Measurements from ENCODE around the gene GOSR1.
"Not testable (repeated sequence)": the region's sequence is repeated elsewhere in the genome, so short reads cannot be mapped to it uniquely, and the experiment has no call there.

Gene GOSR1

GRCh38 chr17:30477083-30477773, at the start of gene GOSR1:
TSS of gene GOSR1 (plus strand) at chr17:30477408. CDS start at chr17:30477434, 26 bp downstream.
- DNase-seq, result peak; percentile 84

DNA sequence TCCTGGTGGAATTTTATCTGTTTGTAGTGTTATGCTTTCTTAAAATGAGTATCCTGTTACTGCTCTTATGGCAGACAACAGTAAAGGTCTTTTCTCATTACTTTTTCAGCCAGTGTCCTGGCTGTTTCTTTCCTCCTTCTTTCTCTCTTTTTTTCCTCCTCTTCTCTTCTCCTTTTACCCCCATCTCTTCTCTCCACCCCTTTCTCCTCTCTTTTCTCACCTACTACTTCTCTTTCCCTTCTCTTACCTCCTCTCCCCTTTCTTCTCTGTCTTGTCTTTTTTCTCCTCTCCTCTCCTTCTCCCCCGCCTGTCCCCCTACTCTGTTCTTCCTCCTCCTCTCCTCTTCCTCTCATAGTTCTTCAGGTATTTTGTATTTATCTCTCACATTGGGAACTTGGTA, 49.6 kb upstream of the GOSR1 start:
- DNase-seq, result no peak

DNA sequence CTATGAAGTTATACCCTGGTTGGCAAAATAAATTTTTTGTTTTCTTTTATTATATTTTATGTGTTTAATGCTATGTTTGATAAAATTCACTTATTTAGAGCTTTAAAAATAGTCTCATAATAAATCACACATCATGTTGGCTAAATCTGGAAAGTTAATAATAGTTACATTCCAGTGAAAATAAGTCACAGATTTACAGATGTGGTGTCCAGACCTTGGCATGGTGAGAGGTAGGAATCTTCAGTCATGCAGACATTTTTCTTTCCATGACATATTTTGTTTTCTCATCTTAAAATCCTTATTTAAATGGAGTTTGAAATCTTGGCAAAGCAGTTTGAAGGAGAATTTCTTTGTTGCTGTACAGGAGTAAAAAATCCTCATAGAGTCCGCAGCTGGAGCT, 48.1 kb upstream of the GOSR1 start:
- DNase-seq, result no peak

- DNase-seq, result no peak
Observed at GRCh38 chr17:30433514-30433913, 43.7 kb upstream of the GOSR1 start.

DNA sequence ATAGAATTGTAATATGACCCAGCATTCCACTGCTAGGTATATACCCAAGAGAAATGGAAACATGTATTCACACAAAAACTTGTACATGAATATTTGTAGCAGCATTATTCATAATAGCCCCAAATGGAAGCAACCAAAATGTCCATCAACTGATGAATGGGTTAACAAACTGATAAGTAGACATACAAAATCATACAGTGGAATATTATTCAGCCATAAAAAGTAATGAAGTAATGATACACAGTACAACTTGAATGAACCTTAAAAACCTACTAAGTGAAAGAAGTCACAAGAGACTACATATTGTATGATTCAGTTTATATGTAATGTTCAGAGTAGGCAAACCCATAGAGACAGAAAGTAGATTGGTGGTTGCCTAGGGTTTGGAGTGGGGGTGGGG, 40.5 kb upstream of the GOSR1 start:
- DNase-seq, result no peak

- DNase-seq, result no peak
Observed at GRCh38 chr17:30443721-30444120, 33.5 kb upstream of the GOSR1 start.

DNA sequence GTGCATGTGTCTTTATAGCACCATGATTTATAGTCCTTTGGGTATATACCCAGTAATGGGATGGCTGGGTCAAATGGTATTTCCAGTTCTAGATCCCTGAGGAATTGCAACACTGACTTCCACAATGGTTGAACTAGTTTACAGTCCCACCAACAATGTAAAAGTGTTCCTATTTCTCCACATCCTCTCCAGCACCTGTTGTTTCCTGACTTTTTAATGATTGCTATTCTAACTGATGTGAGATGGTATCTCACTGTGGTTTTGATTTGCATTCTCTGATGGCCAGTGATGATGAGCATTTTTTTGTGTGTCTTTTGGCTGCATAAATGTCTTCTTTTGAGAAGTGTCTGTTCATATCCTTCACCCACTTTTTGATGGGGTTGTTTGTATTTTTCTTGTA, 30.6 kb upstream of the GOSR1 start:
- DNase-seq, result not testable (repeated sequence)

DNA sequence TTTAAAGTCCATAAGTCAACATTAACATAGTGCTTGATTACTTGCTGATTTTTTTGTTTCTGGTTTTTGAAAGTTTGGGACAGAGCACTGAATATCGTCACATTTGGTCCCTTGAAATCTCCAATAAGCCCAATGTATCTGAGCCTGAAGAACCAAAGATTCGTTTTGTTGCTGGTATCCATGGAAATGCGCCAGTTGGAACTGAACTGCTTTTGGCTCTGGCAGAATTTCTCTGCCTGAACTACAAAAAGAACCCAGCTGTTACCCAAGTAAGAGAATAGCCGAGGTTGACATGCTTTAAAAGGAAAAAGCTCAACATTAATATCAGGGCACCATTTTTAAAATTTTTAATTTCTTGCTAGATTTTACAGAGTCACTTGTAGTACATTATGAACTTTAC, 27.7 kb upstream of the GOSR1 start:
- no peak for DNase-seq

DNA sequence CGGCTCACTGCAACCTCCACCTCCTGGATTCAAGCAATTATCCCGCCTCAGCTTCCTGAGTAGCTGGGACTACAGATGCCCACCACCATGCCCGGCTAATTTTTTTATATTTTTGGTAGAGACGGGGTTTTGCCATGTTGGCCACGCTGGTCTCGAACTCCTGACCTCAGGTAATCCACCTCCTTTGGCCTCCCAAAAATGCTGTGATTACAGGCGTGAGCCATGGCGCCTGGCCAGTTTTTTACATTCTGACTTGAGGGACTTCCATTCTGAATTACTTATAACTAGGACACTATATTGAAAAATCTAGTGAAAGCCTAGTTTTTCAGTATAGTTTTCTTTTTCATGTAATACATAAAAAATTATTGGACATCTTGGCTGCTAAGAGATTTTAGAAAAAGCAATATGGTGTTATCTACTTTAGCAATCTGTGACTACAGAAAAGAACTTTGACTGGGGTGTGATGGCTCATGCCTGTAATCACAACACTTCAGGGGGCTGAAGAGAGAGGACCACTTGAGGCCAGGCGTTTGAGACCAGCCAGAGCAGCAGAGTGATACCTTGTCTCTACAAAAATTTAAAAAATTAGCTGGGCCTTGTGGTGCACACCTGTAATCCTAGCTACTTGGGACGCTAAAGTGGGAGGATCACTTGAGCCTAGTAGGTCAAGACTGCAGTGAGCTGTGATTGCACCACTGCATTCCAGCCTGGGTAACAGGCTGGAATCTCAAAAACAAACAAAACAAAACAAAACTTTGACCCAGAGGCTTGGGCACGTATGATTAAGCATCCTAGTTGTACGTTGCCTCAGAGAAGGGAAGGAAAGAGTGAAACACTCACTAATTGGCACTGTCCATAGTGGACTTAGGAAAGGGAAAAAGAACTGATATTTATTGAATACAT, 26.8 kb upstream of the GOSR1 start:
- DNase-seq, result no peak

- DNase-seq, result no peak
Observed at GRCh38 chr17:30454635-30455034, 22.6 kb upstream of the GOSR1 start.

DNA sequence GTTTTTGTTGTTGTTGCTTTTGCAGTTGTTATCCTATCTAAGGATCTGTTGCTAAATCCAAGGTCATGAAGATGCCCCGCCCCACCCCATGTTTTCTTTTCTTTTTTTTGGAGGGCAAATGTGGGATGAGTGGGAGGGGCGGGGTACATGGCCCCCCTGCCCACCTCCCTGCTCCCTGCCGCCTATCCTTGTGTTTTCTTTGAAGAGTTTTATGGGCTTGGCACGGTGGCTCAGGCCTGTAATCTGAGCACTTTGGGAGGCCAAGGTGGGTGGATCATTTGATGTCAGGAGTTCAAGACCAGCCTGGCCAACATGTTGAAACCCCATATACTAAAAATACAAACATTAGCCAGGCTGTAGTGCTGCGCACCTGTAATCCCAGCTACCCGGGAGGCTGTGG, 18.8 kb upstream of the GOSR1 start:
- no peak for DNase-seq

DNA sequence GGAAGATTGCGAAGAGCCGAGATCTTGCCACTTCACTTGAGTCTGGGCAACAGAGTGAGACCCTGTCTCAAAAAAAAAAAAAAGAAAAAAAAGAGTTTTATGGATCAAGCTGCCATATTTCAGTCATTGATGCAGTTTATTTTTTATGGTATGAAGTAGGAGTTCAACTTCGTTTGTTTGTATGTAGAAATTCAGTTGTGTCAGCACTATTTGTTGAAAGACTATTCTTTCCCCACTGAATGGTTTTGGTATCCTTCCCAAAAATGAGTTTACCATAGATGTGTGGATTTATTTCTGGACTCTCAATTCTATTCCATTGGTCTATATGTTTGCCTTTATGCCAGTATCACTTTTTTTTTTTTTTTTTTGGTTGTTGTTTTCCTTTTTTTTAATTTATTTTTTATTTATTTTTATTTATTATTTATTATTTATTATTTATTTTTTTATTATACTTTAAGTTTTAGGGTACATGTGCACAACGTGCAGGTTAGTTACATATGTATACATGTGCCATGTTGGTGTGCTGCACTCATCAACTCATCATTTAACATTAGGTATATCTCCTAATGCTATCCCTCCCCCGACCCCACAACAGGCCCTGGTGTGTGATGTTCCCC, 18.3 kb upstream of the GOSR1 start:
- DNase-seq, result not testable (repeated sequence)

DNA sequence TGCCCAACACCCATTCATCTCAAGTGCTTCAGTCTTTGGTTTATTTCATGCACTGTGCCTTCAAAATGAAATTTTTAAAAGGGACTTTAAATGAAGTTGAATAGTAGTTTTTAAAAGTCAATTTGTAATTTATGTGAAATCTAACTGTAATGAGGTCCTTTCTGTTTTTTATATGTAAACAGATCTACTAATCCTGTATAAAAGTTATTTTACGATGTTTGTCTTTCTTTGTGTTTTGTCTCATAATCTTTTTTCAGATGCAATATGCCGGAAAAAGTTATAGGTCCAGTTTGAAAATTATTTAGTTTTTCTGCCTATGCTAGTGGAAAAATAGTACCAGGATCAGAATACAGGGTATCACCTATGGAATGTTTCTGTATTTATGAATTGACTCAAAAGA, 8.7 kb upstream of the GOSR1 start:
- DNase-seq, result no peak

GRCh38 chr17:30472238-30472890, 4.8 kb upstream of the GOSR1 start:
- DNase-seq, result no peak

GRCh38 chr17:30475206-30475605, 2.0 kb upstream of the GOSR1 start:
- no peak for DNase-seq

DNA sequence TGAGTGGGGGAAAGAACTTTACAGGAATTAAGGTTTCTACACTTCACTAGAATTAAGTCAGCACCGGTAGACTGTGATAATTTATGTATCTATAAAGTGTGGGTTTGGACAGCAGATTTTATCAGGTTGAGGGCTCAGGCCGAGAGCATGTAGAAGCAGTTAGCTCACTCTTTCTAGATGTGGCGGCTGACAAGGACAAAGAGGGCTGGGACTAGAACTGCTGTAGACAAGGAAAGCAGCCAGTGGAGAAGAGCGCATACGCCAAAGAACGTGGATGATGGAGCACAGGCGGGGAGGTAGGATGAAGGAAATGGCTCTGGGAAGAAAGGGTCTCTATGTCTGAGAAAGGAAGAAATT, 504 bp upstream of the GOSR1 start:
- DNase-seq, result no peak

DNA sequence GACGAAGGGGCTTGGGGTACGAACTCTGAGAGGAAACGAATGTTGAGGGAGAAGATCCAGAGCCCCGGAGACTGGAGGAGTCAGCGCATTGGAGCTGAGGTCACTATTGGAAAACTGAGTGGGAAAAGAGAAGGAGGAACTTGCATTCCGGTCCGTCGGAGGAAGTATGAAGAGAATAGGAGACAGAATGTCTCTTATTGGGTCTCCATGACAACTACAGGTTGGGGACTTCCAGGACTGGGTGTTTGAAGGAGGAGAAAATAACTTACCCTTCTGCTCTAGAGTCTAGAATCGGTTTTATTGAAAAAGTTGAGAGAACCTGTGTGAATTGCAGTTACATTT, 537 bp downstream of the GOSR1 start:
- DNase-seq, result no peak

DNA sequence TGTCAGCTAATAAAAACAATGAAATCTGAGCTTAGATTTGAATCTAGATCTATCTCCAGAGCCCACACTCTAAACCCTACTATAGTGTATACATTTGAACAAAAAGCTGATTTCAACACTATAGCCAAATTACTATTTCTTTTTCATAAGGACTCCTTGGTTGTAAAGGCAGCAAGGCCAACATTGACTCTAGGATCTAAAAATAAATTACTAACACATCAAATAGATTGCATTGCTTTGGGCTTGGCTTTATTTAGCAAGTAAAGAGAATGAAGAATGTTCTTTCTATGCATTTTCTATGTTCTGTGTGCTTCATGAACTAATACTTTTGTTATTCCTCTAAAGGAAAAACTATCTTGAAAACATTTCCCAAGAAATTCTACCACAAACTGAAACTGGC, 5.3 kb downstream of the GOSR1 start:
- no peak for DNase-seq

DNA sequence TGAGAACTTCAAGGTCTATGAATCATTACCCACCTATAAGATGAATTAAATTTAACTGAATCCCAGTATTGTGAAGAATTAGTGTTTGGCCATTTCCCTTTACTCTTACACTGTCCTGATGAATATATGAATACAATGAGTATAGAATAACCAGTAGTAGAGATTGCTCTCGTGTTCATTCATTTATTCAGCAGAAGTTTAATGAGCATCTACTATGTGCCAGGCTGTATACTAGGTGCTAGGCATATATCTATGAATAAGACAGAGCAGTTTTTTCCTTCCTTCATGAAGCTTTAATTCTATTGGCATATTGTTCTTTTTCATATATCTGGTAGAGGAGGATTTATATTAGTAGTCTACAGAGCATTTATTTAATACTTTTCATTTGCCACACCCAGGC, 6.0 kb downstream of the GOSR1 start:
- no peak for DNase-seq

DNA sequence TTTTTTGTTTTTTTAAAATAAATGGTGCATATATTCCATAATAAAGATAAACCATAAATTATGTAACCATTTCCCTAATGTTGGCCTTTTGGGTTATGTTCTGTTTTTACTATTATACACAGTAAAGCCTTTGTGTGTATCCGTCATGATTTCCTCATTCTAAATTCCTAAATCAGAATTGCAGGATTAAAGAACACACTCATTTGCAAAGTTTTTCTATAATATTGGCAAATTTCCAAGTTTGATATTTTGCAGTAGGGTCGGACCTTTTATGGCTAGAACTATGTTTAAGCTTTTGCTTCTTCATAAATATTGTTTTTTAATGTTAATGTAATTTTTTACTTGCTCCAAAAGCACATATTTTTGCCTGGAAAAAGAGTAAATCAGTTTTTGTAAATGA, 16.6 kb downstream of the GOSR1 start:
- DNase-seq, result no peak

DNA sequence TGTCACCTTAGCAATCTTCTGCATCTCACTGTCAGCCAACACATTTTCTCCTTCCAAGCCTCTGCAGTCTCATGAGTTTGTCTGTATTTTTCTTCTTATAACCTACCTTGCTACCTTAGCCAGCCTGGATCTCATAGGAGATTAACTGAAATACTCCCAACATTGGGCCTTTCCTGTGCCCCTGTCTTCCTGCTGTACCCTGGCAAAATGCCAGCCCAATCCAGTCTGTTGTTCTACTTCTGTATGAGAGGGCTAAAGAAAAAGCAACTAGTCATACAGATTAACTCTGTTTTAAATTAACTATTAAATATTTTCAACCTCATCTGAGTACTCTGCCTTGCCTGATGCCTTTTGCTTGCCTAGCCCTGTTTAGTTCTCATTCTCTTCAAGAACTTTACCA, 18.4 kb downstream of the GOSR1 start:
- DNase-seq, result no peak

GRCh38 chr17:30503558-30503957, 26.4 kb downstream of the GOSR1 start:
- DNase-seq, result no peak

DNA sequence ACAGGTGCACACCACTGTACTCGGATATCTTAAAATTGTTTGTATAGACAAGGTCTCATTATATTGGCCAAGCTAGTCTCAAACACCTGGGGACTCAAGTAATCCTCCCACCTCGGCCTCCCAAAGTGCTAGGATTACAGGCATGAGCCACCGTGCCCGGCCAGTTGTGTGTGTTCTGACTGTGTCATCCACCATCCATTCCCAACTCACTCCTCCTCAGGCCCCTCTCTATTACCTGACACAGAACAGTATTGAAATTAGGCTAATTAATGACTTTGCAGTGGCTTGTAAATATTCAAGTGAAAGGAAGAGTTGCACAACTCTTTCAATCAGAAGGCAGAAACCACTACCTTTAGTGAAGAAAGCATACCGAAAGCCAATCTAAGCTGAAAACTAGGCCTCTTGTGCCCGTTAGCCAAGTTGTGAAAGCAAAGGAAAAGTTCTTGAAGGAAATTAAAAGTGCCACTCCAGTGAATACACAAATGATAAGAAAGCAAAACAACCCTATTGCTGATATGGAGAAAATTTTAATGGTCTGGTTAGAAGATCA, 28.7 kb downstream of the GOSR1 start:
- no peak for DNase-seq
